ENCODE data around the gene MYO7B.

DNA sequence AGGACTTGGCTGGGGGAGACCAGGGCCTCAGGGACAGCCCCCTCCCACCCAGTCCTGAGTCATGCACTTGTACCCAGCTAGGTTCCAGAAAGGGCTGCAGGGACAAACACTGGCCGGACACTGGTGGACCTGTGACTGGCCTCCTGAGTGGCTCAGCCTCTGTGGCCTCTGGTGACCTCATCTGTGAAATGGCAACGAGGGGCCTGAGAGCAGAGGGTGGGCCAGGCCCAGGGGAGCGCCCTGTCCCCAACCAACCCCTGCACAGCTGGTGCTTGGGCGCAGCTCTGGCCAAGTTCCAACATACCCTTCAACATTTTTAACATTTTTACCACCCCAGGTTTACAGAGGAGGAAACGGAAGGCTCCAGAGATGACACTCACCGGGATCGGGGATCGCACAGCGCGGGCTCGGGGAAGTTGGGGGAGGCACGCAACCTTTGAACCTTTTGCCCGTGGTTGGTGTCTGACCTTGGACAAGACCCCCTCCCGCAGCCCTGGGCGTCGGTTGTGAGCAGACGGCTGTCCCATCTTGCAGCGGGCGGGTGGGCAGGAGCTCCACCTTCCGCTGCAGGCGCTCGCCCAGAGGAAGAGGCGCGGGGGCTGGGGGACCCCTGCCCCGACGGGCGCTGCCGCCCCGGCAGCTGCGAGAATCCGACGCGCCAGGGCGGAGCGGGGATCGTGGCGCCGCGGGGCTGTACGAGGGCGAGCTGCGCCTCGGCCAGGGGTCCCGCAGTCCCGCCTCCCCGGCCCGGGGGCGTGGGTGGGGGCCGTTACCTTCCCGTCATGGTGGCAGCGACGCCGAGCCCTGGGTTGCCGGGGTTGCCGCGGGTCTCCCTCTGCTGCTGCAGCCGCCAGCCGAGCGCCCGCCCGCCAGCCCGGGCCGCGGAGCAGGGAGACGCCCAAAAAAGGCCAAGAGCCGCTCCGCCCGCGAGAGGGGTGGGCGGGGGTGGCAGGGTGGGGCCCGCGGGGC is 139.0 kb downstream of the MYO7B start:
- TF ChIP-seq, protein P1, sequence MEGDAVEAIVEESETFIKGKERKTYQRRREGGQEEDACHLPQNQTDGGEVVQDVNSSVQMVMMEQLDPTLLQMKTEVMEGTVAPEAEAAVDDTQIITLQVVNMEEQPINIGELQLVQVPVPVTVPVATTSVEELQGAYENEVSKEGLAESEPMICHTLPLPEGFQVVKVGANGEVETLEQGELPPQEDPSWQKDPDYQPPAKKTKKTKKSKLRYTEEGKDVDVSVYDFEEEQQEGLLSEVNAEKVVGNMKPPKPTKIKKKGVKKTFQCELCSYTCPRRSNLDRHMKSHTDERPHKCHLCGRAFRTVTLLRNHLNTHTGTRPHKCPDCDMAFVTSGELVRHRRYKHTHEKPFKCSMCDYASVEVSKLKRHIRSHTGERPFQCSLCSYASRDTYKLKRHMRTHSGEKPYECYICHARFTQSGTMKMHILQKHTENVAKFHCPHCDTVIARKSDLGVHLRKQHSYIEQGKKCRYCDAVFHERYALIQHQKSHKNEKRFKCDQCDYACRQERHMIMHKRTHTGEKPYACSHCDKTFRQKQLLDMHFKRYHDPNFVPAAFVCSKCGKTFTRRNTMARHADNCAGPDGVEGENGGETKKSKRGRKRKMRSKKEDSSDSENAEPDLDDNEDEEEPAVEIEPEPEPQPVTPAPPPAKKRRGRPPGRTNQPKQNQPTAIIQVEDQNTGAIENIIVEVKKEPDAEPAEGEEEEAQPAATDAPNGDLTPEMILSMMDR (IDR thresholded peaks at IDR 0.05) = no peak
- TF ChIP-seq POLR2A (IDR thresholded peaks at IDR 0.05) = peak in 1 of 2 donors; percentile 14

Data from tibial nerve (tissue), 3 donors.